ENCODE results near the gene TOP1. TPM values are rescaled to one million over a fixed set of nuclear protein-coding genes. Genes with fewer than 3 reads are reported as not detected.
A peak's percentile ranks its signal among the peaks of the same experiment; 100 is the strongest.

Gene TOP1
- total and polyA plus RNA-seq, 9 of the 15 experiments (the other 6 are each of a cell fraction or from before 2014, with no cell fraction given) = 26.4 to 127 (median 39.6) TPM

- peaks cover 25 to 43% of the 10 kb centered on the region in 2 experiments for H3K4me1 ChIP-seq (replicated peaks in 1 of 2; ENCODE audit: control insufficient read depth in 2 of 2, insufficient read depth in 2 of 2, low read length in 2 of 2)
- H3K9ac ChIP-seq (ENCODE audit: insufficient read depth in 1 of 2, low read depth in 2 of 2, low read length in 2 of 2) = peak overlapping the region in 1 of 2 experiments; percentile 92; a peak in 2 of 4 replicates
- DNase-seq (ENCODE audit: extremely low read depth in 1 of 4, low spot score in 3 of 4) (no peak), ATAC-seq (no peak), FAIRE-seq (no peak)
- 60% methylated on average over 2 of the region's 2 CpGs for WGBS (ENCODE audit: insufficient coverage, low coverage, missing lambda C conversion rate)
- peaks cover 40% of the 10 kb centered on the region for H3K36me3 ChIP-seq (ENCODE audit: control insufficient read depth, insufficient read depth, low read length)
- ChIA-PET POLR2A (interaction anchor here (0.9 to 8.3 kb wide), 8 partner anchors 9 to 55 kb away, joined by 3 to 125 read pairs (median 4); no protein-coding TSS in a partner anchor), CTCF (ENCODE audit: low intra/inter-chr PET ratio) (interaction anchor here (0.7 kb wide), 1 partner anchor 63 kb away, joined by 3 read pairs; no protein-coding TSS in a partner anchor)
- no TSS peak for BruUV-seq (replicated peaks)
- peaks cover 25% of the 10 kb centered on the region for H4K20me1 ChIP-seq (replicated peaks; ENCODE audit: control insufficient read depth, insufficient read depth, low read length)
- peak overlapping the region; percentile 84 for H3K4me2 ChIP-seq (ENCODE audit: insufficient read depth, low read length)
- peaks cover 82% of the 10 kb centered on the region for H3K79me2 ChIP-seq (ENCODE audit: control insufficient read depth, insufficient read depth, low read length)
- in situ Hi-C loops (cut with MboI) = no loop called here
- TF ChIP-seq CREM (IDR thresholded peaks at IDR 0.05; ENCODE audit: low read depth) (no peak), HSF4 (CRISPR knock-in tag; IDR thresholded peaks at IDR 0.05; ENCODE audit: borderline replicate concordance) (no peak), IRF9 (tag; IDR thresholded peaks at IDR 0.05) (no peak), ZBTB7A (IDR thresholded peaks at IDR 0.05; ENCODE audit: borderline replicate concordance, control insufficient read depth, low read depth, low read length) (no peak), ZBTB40 (IDR thresholded peaks at IDR 0.05) (no peak), ZBTB40 (CRISPR knock-in tag; IDR thresholded peaks at IDR 0.05) (no peak), ZNF143 (CRISPR knock-in tag; IDR thresholded peaks at IDR 0.05) (no peak), BCOR (IDR thresholded peaks at IDR 0.05) (no peak), ZNF76 (CRISPR knock-in tag; IDR thresholded peaks at IDR 0.05; ENCODE audit: borderline replicate concordance) (no peak), STAG1 (CRISPR knock-in tag; IDR thresholded peaks at IDR 0.05; ENCODE audit: borderline replicate concordance) (no peak)
- no peaks in the 10 kb centered on the region for H3K27me3 ChIP-seq (ENCODE audit: control insufficient read depth in 2 of 2, insufficient read depth in 2 of 2, low read length in 2 of 2)
- H3K27ac ChIP-seq (ENCODE audit: extremely low read depth, low read depth, low read length) = no peak overlapping the region; the same call in 2 of the 3 replicates
- no peak overlapping the region for H2AFZ ChIP-seq (ENCODE audit: low read depth, low read length)
- no peaks in the 10 kb centered on the region for H3K9me3 ChIP-seq (replicated peaks; ENCODE audit: control insufficient read depth, insufficient read depth, low read depth, low read length)
- peak overlapping the region; percentile 90 for H3K4me3 ChIP-seq
- intact Hi-C loops (cut with micrococcal nuclease) = loop anchor here (5.0 kb wide), 1 partner anchor 41 kb away; no protein-coding TSS in a partner anchor
- no peaks in the 10 kb centered on the region for H3K9me1 ChIP-seq (ENCODE audit: control insufficient read depth, insufficient read depth, low read length)
Observed at GRCh38 chr20:41031243-41031619, 2.6 kb downstream of the TOP1 start.
